ENCODE results near the gene LAMA1. TPM values are rescaled to one million over a fixed set of nuclear protein-coding genes. Genes with fewer than 3 reads are reported as not detected.

LAMA1 gene
- total RNA-seq, 2 donors from 2014 or later = 0.99 to 3.4 TPM

DNA sequence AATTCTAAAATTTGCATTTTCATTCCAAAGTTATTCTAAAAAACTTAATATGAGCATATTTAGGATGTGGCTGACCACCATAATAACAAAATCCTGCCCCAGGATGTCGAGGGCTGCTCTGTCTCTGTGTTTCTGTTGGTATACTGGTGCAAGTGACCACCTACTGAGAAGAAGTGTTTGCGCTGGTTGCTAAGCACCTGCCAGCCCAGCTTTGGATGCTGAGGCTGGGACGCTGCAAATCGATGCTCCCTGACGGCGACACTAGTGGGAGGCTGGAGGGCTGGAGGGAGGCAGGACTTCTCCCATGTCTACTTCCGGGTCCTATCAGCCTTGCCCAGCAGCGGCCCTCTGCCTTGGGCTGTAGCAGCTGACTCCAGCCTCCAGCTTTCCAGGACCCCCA lies 45.0 kb downstream of the LAMA1 start:
- ATAC-seq (no peak), DNase-seq (no peak)
- H3K4me3 ChIP-seq = no peak overlapping the region
- 68 to 72% methylated on average over 8 of the region's 8 CpGs for WGBS, 2 donors
- intact Hi-C loops (cut with DNase I) = no loop called here
- H3K4me1 ChIP-seq = no peaks in the 10 kb centered on the region
- H3K27me3 ChIP-seq = no peaks in the 10 kb centered on the region
- no peaks in the 10 kb centered on the region for H3K36me3 ChIP-seq (replicated peaks in 1 of 2; ENCODE audit: insufficient read depth in 1 of 2, low read depth in 2 of 2)
- TF ChIP-seq, protein P1, sequence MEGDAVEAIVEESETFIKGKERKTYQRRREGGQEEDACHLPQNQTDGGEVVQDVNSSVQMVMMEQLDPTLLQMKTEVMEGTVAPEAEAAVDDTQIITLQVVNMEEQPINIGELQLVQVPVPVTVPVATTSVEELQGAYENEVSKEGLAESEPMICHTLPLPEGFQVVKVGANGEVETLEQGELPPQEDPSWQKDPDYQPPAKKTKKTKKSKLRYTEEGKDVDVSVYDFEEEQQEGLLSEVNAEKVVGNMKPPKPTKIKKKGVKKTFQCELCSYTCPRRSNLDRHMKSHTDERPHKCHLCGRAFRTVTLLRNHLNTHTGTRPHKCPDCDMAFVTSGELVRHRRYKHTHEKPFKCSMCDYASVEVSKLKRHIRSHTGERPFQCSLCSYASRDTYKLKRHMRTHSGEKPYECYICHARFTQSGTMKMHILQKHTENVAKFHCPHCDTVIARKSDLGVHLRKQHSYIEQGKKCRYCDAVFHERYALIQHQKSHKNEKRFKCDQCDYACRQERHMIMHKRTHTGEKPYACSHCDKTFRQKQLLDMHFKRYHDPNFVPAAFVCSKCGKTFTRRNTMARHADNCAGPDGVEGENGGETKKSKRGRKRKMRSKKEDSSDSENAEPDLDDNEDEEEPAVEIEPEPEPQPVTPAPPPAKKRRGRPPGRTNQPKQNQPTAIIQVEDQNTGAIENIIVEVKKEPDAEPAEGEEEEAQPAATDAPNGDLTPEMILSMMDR (IDR thresholded peaks at IDR 0.05) = no peak
- no peak for TF ChIP-seq POLR2A (IDR thresholded peaks at IDR 0.05)
- H3K27ac ChIP-seq = no peak overlapping the region
- no peaks in the 10 kb centered on the region for H3K9me3 ChIP-seq

DNA sequence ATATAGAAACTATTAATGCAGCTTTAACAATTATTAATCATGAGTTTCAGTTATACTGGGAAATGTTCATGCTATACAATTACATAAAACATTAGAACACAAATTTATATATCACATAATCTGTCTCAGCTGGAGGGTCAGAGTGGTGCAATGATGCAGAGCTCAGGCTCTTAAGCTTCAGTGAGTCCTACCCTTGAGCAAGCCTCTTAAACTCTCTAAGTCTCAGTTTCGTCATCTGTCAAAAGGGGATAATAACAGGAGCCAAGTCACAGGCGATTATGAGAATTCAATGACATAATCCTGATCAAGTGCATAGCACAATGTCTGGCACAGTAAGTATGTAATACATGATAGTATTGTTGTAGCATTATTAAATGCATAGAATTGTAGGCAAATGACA lies 46.0 kb downstream of the LAMA1 start:
- TF ChIP-seq, protein P1 (IDR thresholded peaks at IDR 0.05) = no peak
- no peak for TF ChIP-seq POLR2A (IDR thresholded peaks at IDR 0.05)
- Histone ChIP-seq H3K4me1 (no peaks in the 10 kb centered on the region), H3K9me3 (no peaks in the 10 kb centered on the region), H3K27ac (no peak overlapping the region), H3K4me3 (no peak overlapping the region), H3K36me3 (replicated peaks in 1 of 2; ENCODE audit: insufficient read depth in 1 of 2, low read depth in 2 of 2) (no peaks in the 10 kb centered on the region), H3K27me3 (no peaks in the 10 kb centered on the region)
- DNase-seq = no peak
- WGBS, 2 donors = 71 to 85% methylated on average over 2 of the region's 2 CpGs
- intact Hi-C loops (cut with DNase I) = no loop called here
- no peak for ATAC-seq

DNA sequence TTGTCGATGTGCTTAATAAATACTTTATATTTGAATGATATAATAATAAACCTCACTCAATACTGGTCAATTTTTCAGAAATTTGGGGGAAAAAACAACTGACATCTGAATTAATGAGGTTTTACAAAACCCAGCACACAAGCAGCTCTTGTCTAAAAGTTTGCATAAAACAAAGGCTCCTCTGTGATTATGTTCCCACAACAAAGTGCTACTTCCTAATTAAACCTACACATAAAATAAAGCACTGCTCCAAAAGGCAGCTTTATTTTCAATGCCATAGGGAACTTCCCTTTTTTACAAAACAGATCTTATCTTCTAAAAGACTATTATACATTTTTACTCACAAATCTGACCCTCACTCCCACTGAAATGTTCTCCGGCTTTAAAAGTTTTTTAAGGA lies 47.1 kb downstream of the LAMA1 start:
- WGBS, 2 donors = 68 to 71% methylated on average over 2 of the region's 2 CpGs
- Histone ChIP-seq H3K27ac (no peak overlapping the region), H3K36me3 (replicated peaks in 1 of 2; ENCODE audit: insufficient read depth in 1 of 2, low read depth in 2 of 2) (no peaks in the 10 kb centered on the region), H3K4me1 (no peaks in the 10 kb centered on the region), H3K4me3 (no peak overlapping the region), H3K9me3 (no peaks in the 10 kb centered on the region), H3K27me3 (no peaks in the 10 kb centered on the region)
- TF ChIP-seq POLR2A (IDR thresholded peaks at IDR 0.05) = no peak
- TF ChIP-seq, protein P1 (IDR thresholded peaks at IDR 0.05) = no peak
- DNase-seq (no peak), ATAC-seq (no peak)
- intact Hi-C loops (cut with DNase I) = no loop called here

DNA sequence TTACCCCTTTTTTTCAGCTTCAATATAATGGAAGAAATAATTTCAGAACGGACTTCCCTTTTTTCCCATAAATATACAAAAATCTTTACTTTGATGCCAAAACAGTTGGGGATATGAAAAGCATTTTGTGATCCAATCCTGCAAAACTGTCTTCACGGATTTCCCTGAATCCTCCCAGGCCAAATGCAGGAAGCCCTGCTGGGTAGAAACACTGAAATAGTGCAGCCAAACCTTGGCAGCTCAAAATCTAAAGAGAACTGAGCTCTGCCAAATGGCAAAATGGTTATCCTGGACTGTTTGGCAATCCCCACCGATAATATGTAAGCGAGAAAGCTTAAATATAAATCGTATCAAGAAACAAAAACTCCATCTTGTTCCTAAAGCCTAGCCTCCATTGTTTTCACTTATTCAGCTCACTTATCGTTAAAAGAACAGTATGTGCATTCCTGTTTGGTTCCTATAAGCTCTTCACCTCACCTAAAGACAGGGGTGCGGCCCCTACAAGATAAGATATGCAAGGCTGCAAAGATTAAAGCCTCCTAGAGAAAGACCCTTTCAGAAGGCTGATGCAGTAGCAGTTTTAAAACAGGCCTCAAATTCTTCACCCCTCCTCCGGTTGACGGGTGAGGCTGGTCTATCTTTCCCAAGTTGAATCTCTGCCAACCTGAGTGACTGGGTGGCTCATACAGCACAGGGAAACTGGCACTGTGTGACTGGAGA lies 48.6 kb downstream of the LAMA1 start:
- H3K27me3 ChIP-seq = no peaks in the 10 kb centered on the region
- 84 to 87% methylated on average over 9 of the region's 9 CpGs for WGBS, 2 donors
- H3K9me3 ChIP-seq = no peaks in the 10 kb centered on the region
- ATAC-seq (no peak), DNase-seq (no peak)
- peaks cover under 1% of the 10 kb centered on the region for H3K4me1 ChIP-seq
- no peaks in the 10 kb centered on the region for H3K36me3 ChIP-seq (replicated peaks in 1 of 2; ENCODE audit: insufficient read depth in 1 of 2, low read depth in 2 of 2)
- TF ChIP-seq, protein P1 (IDR thresholded peaks at IDR 0.05) = no peak
- TF ChIP-seq POLR2A (IDR thresholded peaks at IDR 0.05) = no peak
- no peak overlapping the region for H3K27ac ChIP-seq
- H3K4me3 ChIP-seq = no peak overlapping the region
- intact Hi-C loops (cut with DNase I) = no loop called here

DNA sequence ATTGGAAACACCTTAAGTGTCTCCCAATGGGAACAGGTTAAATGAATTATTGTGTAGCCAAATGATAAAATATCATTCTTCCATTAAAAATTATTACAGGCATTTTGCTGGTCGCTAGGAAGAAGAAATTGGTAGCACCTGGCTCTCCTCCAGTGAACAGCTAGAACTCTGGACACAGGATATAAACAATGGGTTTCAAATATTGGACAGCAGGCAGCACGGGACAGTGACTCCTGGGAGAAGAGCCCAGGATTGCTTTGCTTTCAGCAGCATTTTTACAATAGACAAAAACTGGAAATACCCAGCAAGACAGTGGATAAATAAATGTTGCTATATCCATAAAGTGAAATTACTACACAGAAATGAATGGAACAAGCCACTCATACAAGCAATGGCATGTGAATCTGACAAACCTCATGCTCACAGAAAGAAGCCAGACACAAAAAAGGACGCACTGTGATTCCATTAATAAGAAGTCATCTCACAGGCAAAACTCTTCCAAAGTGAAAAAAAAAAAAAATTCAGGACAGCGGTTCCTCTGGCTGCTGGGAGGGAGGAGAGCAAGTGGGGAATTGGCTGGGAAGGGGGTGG lies 50.5 kb downstream of the LAMA1 start:
- Histone ChIP-seq H3K27me3 (no peaks in the 10 kb centered on the region), H3K4me1 (peaks cover 19% of the 10 kb centered on the region), H3K9me3 (no peaks in the 10 kb centered on the region), H3K4me3 (no peak overlapping the region), H3K36me3 (replicated peaks in 1 of 2; ENCODE audit: insufficient read depth in 1 of 2, low read depth in 2 of 2) (no peaks in the 10 kb centered on the region), H3K27ac (no peak overlapping the region)
- DNase-seq (no peak), ATAC-seq (no peak)
- TF ChIP-seq, protein P1 (IDR thresholded peaks at IDR 0.05) = no peak
- no peak for TF ChIP-seq POLR2A (IDR thresholded peaks at IDR 0.05)
- WGBS, 2 donors = 61 to 70% methylated on average over 4 of the region's 4 CpGs
- intact Hi-C loops (cut with DNase I) = no loop called here
